Measurements from ENCODE around the gene NDUFV3.

The NDUFV3 gene

DNA sequence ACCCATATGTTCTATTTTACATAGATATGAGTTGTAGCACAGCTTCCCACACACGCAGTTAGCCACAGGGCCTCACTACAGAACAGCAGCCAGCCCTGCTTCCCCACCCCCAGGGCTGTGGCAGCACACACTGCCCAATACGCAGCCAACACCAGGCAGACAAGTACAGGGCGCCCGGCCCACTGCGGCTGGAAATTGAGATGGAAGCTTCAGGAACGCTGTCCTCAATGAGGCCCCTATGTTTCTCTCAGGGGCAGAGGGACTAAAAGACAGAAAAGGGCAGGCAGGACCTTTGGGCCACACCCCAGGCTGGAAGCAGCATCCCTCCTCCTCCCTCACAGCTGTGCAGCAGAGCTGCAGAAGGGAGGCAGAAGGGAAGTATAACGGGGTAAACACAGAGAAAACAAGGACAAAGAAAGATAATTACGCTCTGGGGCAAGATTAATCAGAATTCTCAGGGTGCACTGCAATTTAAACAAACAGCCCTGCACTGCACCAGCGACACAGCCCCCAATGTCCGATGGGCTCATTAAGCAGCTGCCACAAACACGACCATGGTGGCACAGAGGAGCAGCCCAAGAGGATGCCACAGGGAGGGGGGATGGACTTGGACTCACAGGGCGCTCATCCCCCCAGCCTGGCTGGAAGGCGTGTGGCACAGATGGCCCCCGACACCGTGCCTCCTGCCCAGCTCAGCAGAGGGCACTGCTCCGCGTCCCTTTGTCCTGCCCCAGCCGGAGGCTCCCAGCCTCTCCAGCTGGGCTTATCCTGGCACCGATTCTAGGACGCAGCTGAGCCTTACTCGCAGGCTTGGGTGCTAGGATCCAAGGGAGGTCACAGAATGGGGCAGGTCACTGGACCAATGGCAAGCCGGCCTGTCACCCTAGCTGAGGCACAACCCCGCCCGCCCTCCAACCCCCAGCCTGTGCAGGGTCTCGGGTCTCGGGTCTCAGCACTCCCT, 28.0 kb upstream of the NDUFV3 start:
- POLR2A ChIA-PET, result interaction anchor here (2.6 kb wide), 1 partner anchor 28 kb away, joined by 7 read pairs; the partner anchor contains the start of gene NDUFV3
- peak; percentile 58 for TF ChIP-seq PRDM10 (tag by site-specific recombination; IDR thresholded peaks at IDR 0.05)
- TF ChIP-seq, protein P1, sequence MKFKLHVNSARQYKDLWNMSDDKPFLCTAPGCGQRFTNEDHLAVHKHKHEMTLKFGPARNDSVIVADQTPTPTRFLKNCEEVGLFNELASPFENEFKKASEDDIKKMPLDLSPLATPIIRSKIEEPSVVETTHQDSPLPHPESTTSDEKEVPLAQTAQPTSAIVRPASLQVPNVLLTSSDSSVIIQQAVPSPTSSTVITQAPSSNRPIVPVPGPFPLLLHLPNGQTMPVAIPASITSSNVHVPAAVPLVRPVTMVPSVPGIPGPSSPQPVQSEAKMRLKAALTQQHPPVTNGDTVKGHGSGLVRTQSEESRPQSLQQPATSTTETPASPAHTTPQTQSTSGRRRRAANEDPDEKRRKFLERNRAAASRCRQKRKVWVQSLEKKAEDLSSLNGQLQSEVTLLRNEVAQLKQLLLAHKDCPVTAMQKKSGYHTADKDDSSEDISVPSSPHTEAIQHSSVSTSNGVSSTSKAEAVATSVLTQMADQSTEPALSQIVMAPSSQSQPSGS (tag by site-specific recombination; IDR thresholded peaks at IDR 0.05; ENCODE audit: low read depth), result no peak
- H3K9me3 ChIP-seq (ENCODE audit: control insufficient read depth, insufficient read depth, low read depth, low read length), result no peaks in the 10 kb centered on the region
- H3K4me3 ChIP-seq (ENCODE audit: low read depth, low read length), result no peak overlapping the region
- CTCF ChIA-PET, result interaction anchor here (1.3 kb wide), 1 partner anchor 272 kb away, joined by 8 read pairs; no protein-coding TSS in a partner anchor
- H3K27ac ChIP-seq (ENCODE audit: extremely low read depth, low read depth, low read length), result no peak overlapping the region
- H3K4me1 ChIP-seq (ENCODE audit: control insufficient read depth, insufficient read depth, low read length), result no peaks in the 10 kb centered on the region
- H3K36me3 ChIP-seq (ENCODE audit: control insufficient read depth in 2 of 2, insufficient read depth in 1 of 2, low read length in 2 of 2), result peaks cover 28 to 90% of the 10 kb centered on the region in 2 experiments

DNA sequence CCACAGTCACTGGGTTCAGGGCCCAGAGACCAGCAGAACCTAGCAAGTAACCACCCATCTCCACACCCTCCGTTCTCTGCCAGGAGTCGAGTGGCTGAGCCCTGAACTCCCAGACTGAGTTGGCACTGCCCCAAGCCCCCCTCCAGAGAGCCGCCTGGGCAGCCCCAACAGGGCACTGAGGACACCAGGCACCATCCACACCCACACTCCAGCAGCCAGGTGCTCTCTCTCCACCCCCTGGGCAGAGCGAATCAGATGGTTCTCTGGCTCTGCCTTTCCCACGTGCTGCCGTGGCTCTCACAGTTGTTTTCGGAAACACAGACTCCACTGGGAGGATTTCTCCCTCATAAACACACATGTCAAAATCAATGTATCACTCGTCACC, 27.3 kb upstream of the NDUFV3 start:
- TF ChIP-seq GLIS1 (tag by site-specific recombination; IDR thresholded peaks at IDR 0.05) (peak; percentile 80), ZNF423 (tag by site-specific recombination; IDR thresholded peaks at IDR 0.05) (peak; percentile 50), ZNF664 (tag by site-specific recombination; IDR thresholded peaks at IDR 0.05) (no peak), ZNF530 (tag by site-specific recombination; IDR thresholded peaks at IDR 0.05; ENCODE audit: low read depth) (no peak), ZIC2 (tag by site-specific recombination; IDR thresholded peaks at IDR 0.05) (peak; percentile 95), ZNF571 (tag by site-specific recombination; IDR thresholded peaks at IDR 0.05) (no peak)

GRCh38 chr21:42868196-42868595, 24.9 kb upstream of the NDUFV3 start:
- Histone ChIP-seq H3K4me3 (ENCODE audit: low read depth, low read length) (no peak overlapping the region), H3K9me3 (ENCODE audit: control insufficient read depth, insufficient read depth, low read depth, low read length) (no peaks in the 10 kb centered on the region), H3K27ac (ENCODE audit: extremely low read depth, low read depth, low read length) (no peak overlapping the region), H3K4me1 (ENCODE audit: control insufficient read depth, insufficient read depth, low read length) (no peaks in the 10 kb centered on the region), H3K36me3 (ENCODE audit: control insufficient read depth in 2 of 2, insufficient read depth in 1 of 2, low read length in 2 of 2) (peaks cover 49 to 95% of the 10 kb centered on the region in 2 experiments)
- CTCF ChIA-PET, result interaction anchor here (1.1 kb wide), 1 partner anchor 10 kb away, joined by 3 read pairs; no protein-coding TSS in a partner anchor
- POLR2A ChIA-PET, result interaction anchor here (0.8 kb wide), 1 partner anchor 25 kb away, joined by 3 read pairs; the partner anchor contains the start of gene NDUFV3
- no peak for TF ChIP-seq ZFP37 (tag by site-specific recombination; IDR thresholded peaks at IDR 0.05)
- TF ChIP-seq ZNF747 (tag by site-specific recombination; IDR thresholded peaks at IDR 0.05), result no peak

More for the DNA sequence above, 27.3 kb upstream of the NDUFV3 start:
- Histone ChIP-seq H3K27ac (ENCODE audit: extremely low read depth, low read depth, low read length) (no peak overlapping the region), H3K36me3 (ENCODE audit: control insufficient read depth in 2 of 2, insufficient read depth in 1 of 2, low read length in 2 of 2) (peaks cover 34 to 90% of the 10 kb centered on the region in 2 experiments), H3K9me3 (ENCODE audit: control insufficient read depth, insufficient read depth, low read depth, low read length) (no peaks in the 10 kb centered on the region), H3K4me1 (ENCODE audit: control insufficient read depth, insufficient read depth, low read length) (no peaks in the 10 kb centered on the region), H3K4me3 (ENCODE audit: low read depth, low read length) (no peak overlapping the region)
- POLR2A ChIA-PET, result interaction anchor here (2.6 kb wide), 1 partner anchor 27 kb away, joined by 7 read pairs; the partner anchor contains the start of gene NDUFV3
- CTCF ChIA-PET, result interaction anchor here (1.3 kb wide), 1 partner anchor 273 kb away, joined by 8 read pairs; no protein-coding TSS in a partner anchor

DNA sequence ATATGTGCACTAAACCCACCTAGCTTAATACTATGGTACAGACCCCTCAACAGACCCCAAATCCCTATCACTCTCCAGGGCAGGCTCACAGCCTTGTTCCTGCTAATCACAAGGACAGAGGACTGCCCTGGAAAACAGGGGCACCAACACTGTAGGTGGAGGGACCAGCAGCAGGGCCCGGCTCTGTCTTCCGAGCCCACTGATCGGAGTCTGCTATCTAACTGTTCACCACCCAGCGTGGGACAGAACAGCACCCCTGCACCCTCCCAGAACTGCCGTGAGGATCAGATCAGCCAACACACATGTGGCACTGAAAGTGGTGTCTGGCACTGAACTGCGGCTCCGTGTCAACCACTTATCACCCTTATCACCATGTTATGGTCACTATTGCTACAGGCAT, 20.0 kb upstream of the NDUFV3 start:
- Histone ChIP-seq H3K9me3 (ENCODE audit: control insufficient read depth, insufficient read depth, low read depth, low read length) (no peaks in the 10 kb centered on the region), H3K27ac (ENCODE audit: extremely low read depth, low read depth, low read length) (no peak overlapping the region), H3K4me1 (ENCODE audit: control insufficient read depth, insufficient read depth, low read length) (no peaks in the 10 kb centered on the region), H3K4me3 (ENCODE audit: low read depth, low read length) (no peak overlapping the region), H3K36me3 (ENCODE audit: control insufficient read depth in 2 of 2, insufficient read depth in 1 of 2, low read length in 2 of 2) (peaks cover 64 to 75% of the 10 kb centered on the region in 2 experiments)
- CTCF ChIA-PET, result no interaction called here
- POLR2A ChIA-PET, result interaction anchor here (1.2 kb wide), 1 partner anchor 12 kb away, joined by 8 read pairs; no protein-coding TSS in a partner anchor
- TF ChIP-seq ZNF280D (tag by site-specific recombination; IDR thresholded peaks at IDR 0.05), result no peak
- TF ChIP-seq ZNF707 (tag by site-specific recombination; IDR thresholded peaks at IDR 0.05), result no peak
- no peak for TF ChIP-seq ZNF785 (tag by site-specific recombination; IDR thresholded peaks at IDR 0.05)
- TF ChIP-seq, protein P2, sequence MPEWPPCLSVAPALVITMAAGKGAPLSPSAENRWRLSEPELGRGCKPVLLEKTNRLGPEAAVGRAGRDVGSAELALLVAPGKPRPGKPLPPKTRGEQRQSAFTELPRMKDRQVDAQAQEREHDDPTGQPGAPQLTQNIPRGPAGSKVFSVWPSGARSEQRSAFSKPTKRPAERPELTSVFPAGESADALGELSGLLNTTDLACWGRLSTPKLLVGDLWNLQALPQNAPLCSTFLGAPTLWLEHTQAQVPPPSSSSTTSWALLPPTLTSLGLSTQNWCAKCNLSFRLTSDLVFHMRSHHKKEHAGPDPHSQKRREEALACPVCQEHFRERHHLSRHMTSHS (tag by site-specific recombination; IDR thresholded peaks at IDR 0.05), result no peak
- TF ChIP-seq ZNF19 (tag by site-specific recombination; IDR thresholded peaks at IDR 0.05; ENCODE audit: low read depth), result no peak
- TF ChIP-seq EGR2 (tag by site-specific recombination; IDR thresholded peaks at IDR 0.05; ENCODE audit: low read depth), result no peak
